HepG2 (cell line): ENCODE measurements around the gene SOWAHB. TPM values are rescaled to one million over a fixed set of nuclear protein-coding genes. Genes with fewer than 3 reads are reported as not detected.
A peak's percentile ranks its signal among the peaks of the same experiment; 100 is the strongest.

Experiments used
- ARID2 ChIP-seq: sonication (generic); formaldehyde crosslinking; IDR thresholded peaks from 2 replicates; pipeline ENCODE4 v1.8.1; 2022; ENCODE audit warnings: mild to moderate bottlenecking, missing genetic modification reagents, borderline replicate concordance
- DBP ChIP-seq: sonication (generic); formaldehyde crosslinking; IDR thresholded peaks from 2 replicates; pipeline ENCODE4 v1.4.0; 2020; ENCODE audit warnings: missing genetic modification reagents; ENCODE audit errors: not compliant biosample characterization
- FOXA1 ChIP-seq, 2 experiments: fragments of 450-650 bp in 1 of 2; sonication (generic) in 1 of 2; formaldehyde crosslinking in 1 of 2; IDR thresholded peaks; 2 replicates each; pipeline versions ENCODE4 v1.4.0 to v1.6.1; 2016 to 2020; ENCODE audit warnings: missing genetic modification reagents in 1 of 2
- FOXK1 ChIP-seq: sonication (generic); formaldehyde crosslinking; IDR thresholded peaks from 2 replicates; pipeline ENCODE4 v1.4.0; 2020; ENCODE audit warnings: low read depth, missing genetic modification reagents, borderline replicate concordance
- TFAP4 ChIP-seq: sonication (generic); IDR thresholded peaks from 2 replicates; pipeline ENCODE4 v1.6.1; 2016; ENCODE audit warnings: low read depth, borderline replicate concordance
- ZNF543 ChIP-seq: sonication (generic); formaldehyde crosslinking; IDR thresholded peaks from 2 replicates; pipeline ENCODE4 v1.4.0; 2020; ENCODE audit warnings: mild to moderate bottlenecking, missing genetic modification reagents
- ZNF776 ChIP-seq: sonication (generic); formaldehyde crosslinking; IDR thresholded peaks from 2 replicates; pipeline ENCODE4 v1.4.0; 2020; ENCODE audit warnings: mild to moderate bottlenecking, missing genetic modification reagents
- polyA plus RNA-seq, 8 experiments: library from polyadenylated mRNA; depleted of rRNA in 3 of 8; stranded (reverse) in 7 of 8; unstranded in 1 of 8; fragments of >200 nt; fragmentation: Illumina TruSeq in 4 of 8; extraction: Trizol in 4 of 8; gene quantifications; 2 replicates each; pipeline versions ENCODE4 v1.2.1 to v1.2.3, GENCODE V29; 2011 to 2016; ENCODE audit warnings: low read depth in 4 of 8, missing spikeins in 1 of 8, mixed read lengths in 1 of 8; ENCODE audit not compliant: insufficient read depth in 1 of 8
- total RNA-seq, 5 experiments: library from RNA; depleted of rRNA; stranded (reverse); fragments of >200 nt; fragmentation: Illumina TruSeq; extraction: Trizol; gene quantifications; 2 replicates each; pipeline ENCODE4 v1.2.3, GENCODE V29; 2016; ENCODE audit warnings: low read depth in 1 of 5
- TF ChIP-seq, protein P1 (sequence below): sonication (generic); formaldehyde crosslinking; IDR thresholded peaks from 2 replicates; pipeline ENCODE4 v1.4.0; 2020; ENCODE audit warnings: mild to moderate bottlenecking, missing genetic modification reagents
- TF ChIP-seq, protein P2 (sequence below): sonication (generic); formaldehyde crosslinking; IDR thresholded peaks from 2 replicates; pipeline ENCODE4 v1.5.0; 2020; ENCODE audit warnings: mild to moderate bottlenecking, missing genetic modification reagents

Gene SOWAHB
- total and polyA plus RNA-seq, 2 of the 13 experiments (the other 11 are each of a cell fraction or from before 2014, with no cell fraction given): 0.12 to 0.51 TPM

GRCh38 chr4:76850010-76850441 is 47.9 kb downstream of the SOWAHB start (continued):
- TF ChIP-seq DBP (CRISPR knock-in tag): no peak
- no peak for TF ChIP-seq ARID2
- TF ChIP-seq ZNF543: no peak
- TF ChIP-seq FOXK1 (CRISPR knock-in tag): no peak
- TF ChIP-seq, protein P1, sequence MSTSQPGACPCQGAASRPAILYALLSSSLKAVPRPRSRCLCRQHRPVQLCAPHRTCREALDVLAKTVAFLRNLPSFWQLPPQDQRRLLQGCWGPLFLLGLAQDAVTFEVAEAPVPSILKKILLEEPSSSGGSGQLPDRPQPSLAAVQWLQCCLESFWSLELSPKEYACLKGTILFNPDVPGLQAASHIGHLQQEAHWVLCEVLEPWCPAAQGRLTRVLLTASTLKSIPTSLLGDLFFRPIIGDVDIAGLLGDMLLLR (CRISPR knock-in tag): no peak
- TF ChIP-seq, protein P2, sequence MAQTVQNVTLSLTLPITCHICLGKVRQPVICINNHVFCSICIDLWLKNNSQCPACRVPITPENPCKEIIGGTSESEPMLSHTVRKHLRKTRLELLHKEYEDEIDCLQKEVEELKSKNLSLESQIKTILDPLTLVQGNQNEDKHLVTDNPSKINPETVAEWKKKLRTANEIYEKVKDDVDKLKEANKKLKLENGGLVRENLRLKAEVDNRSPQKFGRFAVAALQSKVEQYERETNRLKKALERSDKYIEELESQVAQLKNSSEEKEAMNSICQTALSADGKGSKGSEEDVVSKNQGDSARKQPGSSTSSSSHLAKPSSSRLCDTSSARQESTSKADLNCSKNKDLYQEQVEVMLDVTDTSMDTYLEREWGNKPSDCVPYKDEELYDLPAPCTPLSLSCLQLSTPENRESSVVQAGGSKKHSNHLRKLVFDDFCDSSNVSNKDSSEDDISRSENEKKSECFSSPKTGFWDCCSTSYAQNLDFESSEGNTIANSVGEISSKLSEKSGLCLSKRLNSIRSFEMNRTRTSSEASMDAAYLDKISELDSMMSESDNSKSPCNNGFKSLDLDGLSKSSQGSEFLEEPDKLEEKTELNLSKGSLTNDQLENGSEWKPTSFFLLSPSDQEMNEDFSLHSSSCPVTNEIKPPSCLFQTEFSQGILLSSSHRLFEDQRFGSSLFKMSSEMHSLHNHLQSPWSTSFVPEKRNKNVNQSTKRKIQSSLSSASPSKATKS (CRISPR knock-in tag): no peak
- no peak for TF ChIP-seq TFAP4
- TF ChIP-seq FOXA1 (IDR thresholded peaks at IDR 0.05): no peak
- TF ChIP-seq FOXA1 (CRISPR knock-in tag; IDR thresholded peaks at IDR 0.05): 0 out of 2 replicates have a peak, but pooled peaks have one; percentile 11
- TF ChIP-seq ZNF776: no peak
- TF ChIP-seq, all 625 proteins: peak for 6

Other genes starting within 250 kb of the SOWAHB start
- gene SEPTIN11, start 51.6 kb upstream of the SOWAHB start, total RNA-seq (2016; rRNA removed; fragmentation: Illumina TruSeq; extraction: Trizol): 47.3 and 87.4 TPM in 2 replicates
- gene SEPTIN11, start 51.6 kb upstream of the SOWAHB start, polyA plus RNA-seq (2011; rRNA removed): 19.8 and 28.9 TPM in 2 replicates
- gene CCNI, start 177.8 kb upstream of the SOWAHB start, total RNA-seq (2016; rRNA removed; fragmentation: Illumina TruSeq; extraction: Trizol): 43.5 and 73.5 TPM in 2 replicates
- gene CCNI, start 177.8 kb upstream of the SOWAHB start, polyA plus RNA-seq (2011; rRNA removed): 98.7 and 122 TPM in 2 replicates